Measurements from ENCODE around the gene MTARC2. TPM values are rescaled to one million over a fixed set of nuclear protein-coding genes. Genes with fewer than 3 reads are reported as not detected.

MTARC2 gene
- total and polyA plus RNA-seq, 2 of the 13 experiments (the other 11 are each of a cell fraction or from before 2014, with no cell fraction given) = 8.5 to 10.1 TPM

GRCh38 chr1:220748089-220748934 is at the start of gene MTARC2 (continued):
- TF ChIP-seq ZGPAT (CRISPR knock-in tag; IDR thresholded peaks at IDR 0.05) (peak; percentile 77), NFKBIZ (CRISPR knock-in tag; IDR thresholded peaks at IDR 0.05) (no peak), NR2F6 (IDR thresholded peaks at IDR 0.05) (peak; percentile 31; the same call in 1 of the 2 replicates), NR2F6 (CRISPR knock-in tag; IDR thresholded peaks at IDR 0.05) (peak; percentile 64), HINFP (CRISPR knock-in tag; IDR thresholded peaks at IDR 0.05; ENCODE audit: low read depth) (peak; percentile 68; the same call in 1 of the 2 replicates), NPAS2 (CRISPR knock-in tag; IDR thresholded peaks at IDR 0.05; ENCODE audit: borderline replicate concordance) (no peak), ARNT2 (CRISPR knock-in tag; IDR thresholded peaks at IDR 0.05; ENCODE audit: low read depth) (no peak; the same call in 1 of the 2 replicates), ZNF24 (IDR thresholded peaks at IDR 0.05) (no peak), GATAD1 (CRISPR knock-in tag; IDR thresholded peaks at IDR 0.05) (peak; percentile 42; the same call in 1 of the 2 replicates), TCF7L2 (IDR thresholded peaks at IDR 0.05; ENCODE audit: low read depth, low read length) (no peak), ZNF33B (CRISPR knock-in tag; IDR thresholded peaks at IDR 0.05) (no peak; the same call in 1 of the 2 replicates), PHF8 (CRISPR knock-in tag; IDR thresholded peaks at IDR 0.05) (peak; percentile 83), ISX (CRISPR knock-in tag; conservative IDR thresholded peaks at IDR 0.05) (no peak), ZBTB14 (CRISPR knock-in tag; IDR thresholded peaks at IDR 0.05) (no peak), KDM4B (CRISPR knock-in tag; IDR thresholded peaks at IDR 0.05) (peak; percentile 77; the same call in 1 of the 2 replicates), ZBTB33 (CRISPR knock-in tag; IDR thresholded peaks at IDR 0.05) (no peak), ZNF558 (CRISPR knock-in tag; IDR thresholded peaks at IDR 0.05; ENCODE audit: borderline replicate concordance) (peak; percentile 44; the same call in 1 of the 2 replicates), ZFP36L2 (CRISPR knock-in tag; IDR thresholded peaks at IDR 0.05) (no peak; the same call in 1 of the 2 replicates), NAIF1 (CRISPR knock-in tag; IDR thresholded peaks at IDR 0.05; ENCODE audit: borderline replicate concordance) (0 out of 2 replicates have a peak, but pooled peaks have one; percentile 60), LCORL (IDR thresholded peaks at IDR 0.05) (no peak), LCORL (CRISPR knock-in tag; IDR thresholded peaks at IDR 0.05) (peak; percentile 15; the same call in 1 of the 2 replicates), GFI1 (CRISPR knock-in tag; IDR thresholded peaks at IDR 0.05; ENCODE audit: borderline replicate concordance) (no peak; the same call in 1 of the 2 replicates), ZNF644 (CRISPR knock-in tag; IDR thresholded peaks at IDR 0.05; ENCODE audit: low read depth) (no peak), ZNF724P (CRISPR knock-in tag; IDR thresholded peaks at IDR 0.05; ENCODE audit: borderline replicate concordance) (no peak; the same call in 1 of the 2 replicates)

All from HepG2 (cell line).